Chondrocyte (in vitro differentiated cells): ENCODE data around the gene METTL22. TPM values are rescaled to one million over a fixed set of nuclear protein-coding genes. Genes with fewer than 3 reads are reported as not detected.

Experiments
- DNase-seq: peaks from one replicate; pipeline ENCODE4 v3.0.0; 2021; ENCODE audit warnings: mixed read lengths, low spot score
- H3K27ac Mint-ChIP-seq: one replicate; pipeline ENCODE4 v1.8.0; 2021; ENCODE audit warnings: mild to moderate bottlenecking, moderate library complexity, mixed read lengths; ENCODE audit not compliant: unreplicated experiment
- H3K27me3 Mint-ChIP-seq: 2 replicates; pipeline ENCODE4 v1.8.0; 2021; ENCODE audit warnings: low read depth, mixed read lengths
- H3K36me3 Mint-ChIP-seq: 2 replicates; pipeline ENCODE4 v1.8.0; 2021; ENCODE audit warnings: low read depth, mixed read lengths
- H3K4me1 Mint-ChIP-seq: 2 replicates; pipeline ENCODE4 v1.8.0; 2021; ENCODE audit warnings: low read depth, mild to moderate bottlenecking, mixed read lengths
- H3K4me3 Mint-ChIP-seq: one replicate; pipeline ENCODE4 v1.8.0; 2021; ENCODE audit warnings: mild to moderate bottlenecking, moderate library complexity, mixed read lengths; ENCODE audit not compliant: unreplicated experiment
- H3K9me3 Mint-ChIP-seq: 2 replicates; pipeline ENCODE4 v1.8.0; 2021; ENCODE audit warnings: low read depth, mixed read lengths
- CTCF ChIP-seq: fragments of 200-600 bp; sonication (generic); IDR thresholded peaks from 2 replicates; pipeline ENCODE4 v1.5.0; 2021; ENCODE audit warnings: antibody characterized with exemption, mild to moderate bottlenecking, moderate library complexity
- total RNA-seq: library from RNA; stranded (reverse); gene quantifications from 3 replicates; pipeline ENCODE4 v1.2.1, GENCODE V29; 2021

METTL22 gene
- total RNA-seq, 1 donor from 2014 or later: 39.9 TPM

DNA sequence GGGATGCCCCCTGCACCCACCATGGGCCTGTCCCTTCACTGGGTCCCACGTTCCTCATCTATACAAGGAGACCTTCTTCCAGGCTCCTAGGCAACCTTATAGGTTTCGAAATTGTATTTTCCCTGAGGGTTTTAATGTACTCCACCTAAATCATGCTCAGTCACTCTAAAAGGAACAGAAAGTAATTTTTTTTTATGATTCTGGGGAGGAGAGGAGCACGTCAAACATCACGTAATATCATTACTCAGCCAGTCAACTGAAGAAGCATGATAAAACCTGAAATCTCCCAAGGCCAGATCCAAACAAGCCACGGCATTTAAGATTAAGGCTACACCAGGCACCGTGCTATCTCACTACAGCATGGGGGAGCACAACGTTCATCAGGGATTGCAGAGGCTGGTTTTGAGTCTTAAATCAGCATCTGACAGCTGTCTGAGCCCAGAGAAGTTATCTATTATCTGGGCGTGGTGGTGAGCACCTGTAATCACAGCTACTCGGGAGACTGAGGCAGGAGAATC, 27.3 kb upstream of the METTL22 start:
- no peak for DNase-seq
- no peak for TF ChIP-seq CTCF
- no peak overlapping the region for H3K4me3 Mint-ChIP-seq
- H3K4me1 Mint-ChIP-seq: peaks cover 6% of the 10 kb centered on the region
- H3K36me3 Mint-ChIP-seq: no peaks in the 10 kb centered on the region
- H3K9me3 Mint-ChIP-seq: peaks cover 3% of the 10 kb centered on the region
- no peak overlapping the region for H3K27ac Mint-ChIP-seq
- peaks cover 11% of the 10 kb centered on the region for H3K27me3 Mint-ChIP-seq

GRCh38 chr16:8595783-8596182, 25.7 kb upstream of the METTL22 start:
- H3K4me3 Mint-ChIP-seq: no peak overlapping the region

GRCh38 chr16:8596581-8596980, 24.9 kb upstream of the METTL22 start:
- Mint-ChIP-seq H3K4me1 (no peaks in the 10 kb centered on the region), H3K4me3 (no peak overlapping the region), H3K9me3 (peaks cover 8% of the 10 kb centered on the region), H3K27ac (no peak overlapping the region), H3K27me3 (peaks cover 13% of the 10 kb centered on the region), H3K36me3 (no peaks in the 10 kb centered on the region)
- TF ChIP-seq CTCF: no peak
- DNase-seq: no peak

More at GRCh38 chr16:8595783-8596182, 25.7 kb upstream of the METTL22 start:
- Mint-ChIP-seq H3K9me3 (peaks cover 3% of the 10 kb centered on the region), H3K27ac (no peak overlapping the region), H3K36me3 (no peaks in the 10 kb centered on the region), H3K4me1 (no peaks in the 10 kb centered on the region), H3K27me3 (peaks cover 6% of the 10 kb centered on the region)
- no peak for DNase-seq
- TF ChIP-seq CTCF: no peak

DNA sequence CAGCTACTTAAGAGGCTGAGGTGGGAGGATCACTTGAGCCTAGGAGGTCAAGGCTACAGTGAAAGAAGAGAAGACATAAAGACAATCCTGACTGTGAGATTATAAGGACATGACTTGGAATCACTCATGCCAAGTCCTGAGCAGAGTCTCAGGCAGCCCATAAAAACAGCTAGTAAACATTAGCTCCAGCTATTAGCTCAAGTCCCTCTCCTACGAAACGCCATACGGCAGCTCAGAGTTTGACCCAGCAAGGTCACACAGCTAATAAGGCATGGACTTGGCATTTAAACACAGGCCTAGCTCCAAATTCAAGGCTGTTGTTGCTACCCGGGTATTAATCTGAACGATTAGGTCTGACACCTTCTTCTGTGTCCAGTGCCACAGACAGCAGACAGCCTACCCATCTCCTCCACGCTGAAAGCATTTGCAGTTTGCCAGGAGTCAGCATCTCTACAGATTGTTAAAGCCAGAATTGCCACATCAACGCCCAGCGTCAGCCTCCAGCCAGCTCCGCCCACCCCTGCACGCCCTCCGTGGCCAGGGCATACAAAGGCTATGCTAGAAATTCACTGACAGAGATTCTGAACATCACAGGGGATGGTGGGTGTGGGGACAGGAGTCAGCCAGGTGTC, 21.2 kb upstream of the METTL22 start:
- no peaks in the 10 kb centered on the region for H3K36me3 Mint-ChIP-seq
- DNase-seq: no peak

GRCh38 chr16:8605554-8605953, 15.9 kb upstream of the METTL22 start:
- Mint-ChIP-seq H3K9me3 (peaks cover 9% of the 10 kb centered on the region), H3K4me1 (no peaks in the 10 kb centered on the region), H3K27ac (no peak overlapping the region), H3K4me3 (no peak overlapping the region), H3K36me3 (no peaks in the 10 kb centered on the region), H3K27me3 (peaks cover 51% of the 10 kb centered on the region)
- DNase-seq: no peak
- no peak for TF ChIP-seq CTCF

More for the DNA sequence above, 21.2 kb upstream of the METTL22 start:
- TF ChIP-seq CTCF: no peak
- H3K4me3 Mint-ChIP-seq: no peak overlapping the region
- no peak overlapping the region for H3K27ac Mint-ChIP-seq
- peaks cover 12% of the 10 kb centered on the region for H3K9me3 Mint-ChIP-seq
- peaks cover 28% of the 10 kb centered on the region for H3K27me3 Mint-ChIP-seq
- H3K4me1 Mint-ChIP-seq: no peaks in the 10 kb centered on the region
